ENCODE data around the gene ATOH8.

- TF ChIP-seq CTCF (IDR thresholded peaks at IDR 0.05) (peak; percentile 93 to 98 (median 96)), EP300 (IDR thresholded peaks at IDR 0.05) (no peak), POLR2A (IDR thresholded peaks at IDR 0.05) (no peak)
These were observed 24.6 kb upstream of the ATOH8 start for GRCh38 chr2:85728883-85729824.
